Measurements from ENCODE around the gene ABCB11. TPM values are rescaled to one million over a fixed set of nuclear protein-coding genes. Genes with fewer than 3 reads are reported as not detected.

Gene ABCB11
- total RNA-seq, 1 donor from 2014 or later = 0.02 TPM

DNA sequence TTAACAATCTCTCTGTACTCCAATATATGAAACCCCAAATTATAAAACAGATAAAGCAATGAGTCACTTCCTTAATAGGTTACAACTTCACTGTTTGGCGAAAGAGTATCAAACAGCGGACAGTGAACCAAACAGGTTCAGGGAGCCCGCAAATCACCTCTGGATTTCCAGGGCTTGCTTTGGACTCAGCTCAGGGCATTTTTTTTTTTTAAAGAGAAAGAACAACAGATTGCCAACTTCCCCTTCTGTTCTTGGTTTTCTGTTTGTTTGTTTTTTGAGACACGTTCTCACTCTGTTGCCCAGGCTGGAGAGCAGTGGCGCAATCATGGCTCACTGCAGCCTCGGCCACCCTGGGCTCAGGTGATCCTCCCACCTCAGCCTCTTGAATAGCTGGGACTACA, 52.7 kb downstream of the ABCB11 start:
- Histone ChIP-seq H3K79me2 (ENCODE audit: insufficient read depth, low read length) (no peaks in the 10 kb centered on the region), H3K4me2 (ENCODE audit: low read length) (no peak overlapping the region), H3K4me3 (ENCODE audit: insufficient read depth, low read depth, low read length) (no peak overlapping the region), H4K20me1 (ENCODE audit: insufficient read depth, low read length) (no peaks in the 10 kb centered on the region), H3K4me1 (ENCODE audit: insufficient read depth, low read length) (no peaks in the 10 kb centered on the region), H3K9me3 (ENCODE audit: insufficient read depth, low read depth, low read length) (no peaks in the 10 kb centered on the region), H3K36me3 (ENCODE audit: insufficient read depth, low read length) (no peaks in the 10 kb centered on the region), H3K27me3 (ENCODE audit: insufficient read depth, low read length) (no peaks in the 10 kb centered on the region), H3K9ac (ENCODE audit: low read length) (no peak overlapping the region), H3K27ac (ENCODE audit: low read depth, low read length) (no peak overlapping the region), H2AFZ (ENCODE audit: low read depth, low read length) (no peak overlapping the region)
- DNase-seq (ENCODE audit: low read depth) = no peak
- no peak for TF ChIP-seq EZH2 (IDR thresholded peaks at IDR 0.05; ENCODE audit: insufficient read depth, low read length)
- TF ChIP-seq, protein P1, sequence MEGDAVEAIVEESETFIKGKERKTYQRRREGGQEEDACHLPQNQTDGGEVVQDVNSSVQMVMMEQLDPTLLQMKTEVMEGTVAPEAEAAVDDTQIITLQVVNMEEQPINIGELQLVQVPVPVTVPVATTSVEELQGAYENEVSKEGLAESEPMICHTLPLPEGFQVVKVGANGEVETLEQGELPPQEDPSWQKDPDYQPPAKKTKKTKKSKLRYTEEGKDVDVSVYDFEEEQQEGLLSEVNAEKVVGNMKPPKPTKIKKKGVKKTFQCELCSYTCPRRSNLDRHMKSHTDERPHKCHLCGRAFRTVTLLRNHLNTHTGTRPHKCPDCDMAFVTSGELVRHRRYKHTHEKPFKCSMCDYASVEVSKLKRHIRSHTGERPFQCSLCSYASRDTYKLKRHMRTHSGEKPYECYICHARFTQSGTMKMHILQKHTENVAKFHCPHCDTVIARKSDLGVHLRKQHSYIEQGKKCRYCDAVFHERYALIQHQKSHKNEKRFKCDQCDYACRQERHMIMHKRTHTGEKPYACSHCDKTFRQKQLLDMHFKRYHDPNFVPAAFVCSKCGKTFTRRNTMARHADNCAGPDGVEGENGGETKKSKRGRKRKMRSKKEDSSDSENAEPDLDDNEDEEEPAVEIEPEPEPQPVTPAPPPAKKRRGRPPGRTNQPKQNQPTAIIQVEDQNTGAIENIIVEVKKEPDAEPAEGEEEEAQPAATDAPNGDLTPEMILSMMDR (IDR thresholded peaks at IDR 0.05; ENCODE audit: insufficient read depth, low read depth, low read length) = no peak
- no peak overlapping the region for H3K27ac Mint-ChIP-seq (ENCODE audit: unreplicated experiment)
- no peaks in the 10 kb centered on the region for H3K9me3 Mint-ChIP-seq (ENCODE audit: unreplicated experiment)
- no peaks in the 10 kb centered on the region for H3K36me3 Mint-ChIP-seq (ENCODE audit: low read depth, unreplicated experiment)
- H3K27me3 Mint-ChIP-seq (ENCODE audit: low read depth, unreplicated experiment) = no peaks in the 10 kb centered on the region
- no peak for FAIRE-seq
- no peak overlapping the region for H3K4me3 Mint-ChIP-seq (ENCODE audit: unreplicated experiment)
- no peaks in the 10 kb centered on the region for H3K4me1 Mint-ChIP-seq (ENCODE audit: low read depth, unreplicated experiment)

- Histone ChIP-seq H3K27me3 (ENCODE audit: insufficient read depth, low read length) (no peaks in the 10 kb centered on the region), H3K4me1 (ENCODE audit: insufficient read depth, low read length) (no peaks in the 10 kb centered on the region), H3K9ac (ENCODE audit: low read length) (no peak overlapping the region), H2AFZ (ENCODE audit: low read depth, low read length) (no peak overlapping the region), H3K27ac (ENCODE audit: low read depth, low read length) (no peak overlapping the region), H4K20me1 (ENCODE audit: insufficient read depth, low read length) (no peaks in the 10 kb centered on the region), H3K4me3 (ENCODE audit: insufficient read depth, low read depth, low read length) (no peak overlapping the region), H3K4me2 (ENCODE audit: low read length) (no peak overlapping the region), H3K36me3 (ENCODE audit: insufficient read depth, low read length) (no peaks in the 10 kb centered on the region), H3K79me2 (ENCODE audit: insufficient read depth, low read length) (no peaks in the 10 kb centered on the region), H3K9me3 (ENCODE audit: insufficient read depth, low read depth, low read length) (no peaks in the 10 kb centered on the region)
- TF ChIP-seq EZH2 (IDR thresholded peaks at IDR 0.05; ENCODE audit: insufficient read depth, low read length) = no peak
- TF ChIP-seq, protein P1 (IDR thresholded peaks at IDR 0.05; ENCODE audit: insufficient read depth, low read depth, low read length) = no peak
- H3K36me3 Mint-ChIP-seq (ENCODE audit: low read depth, unreplicated experiment) = no peaks in the 10 kb centered on the region
- H3K27ac Mint-ChIP-seq (ENCODE audit: unreplicated experiment) = no peak overlapping the region
- no peaks in the 10 kb centered on the region for H3K9me3 Mint-ChIP-seq (ENCODE audit: unreplicated experiment)
- H3K4me1 Mint-ChIP-seq (ENCODE audit: low read depth, unreplicated experiment) = no peaks in the 10 kb centered on the region
- no peaks in the 10 kb centered on the region for H3K27me3 Mint-ChIP-seq (ENCODE audit: low read depth, unreplicated experiment)
- no peak overlapping the region for H3K4me3 Mint-ChIP-seq (ENCODE audit: unreplicated experiment)
- FAIRE-seq = no peak
- DNase-seq (ENCODE audit: low read depth) = no peak
These were observed 53.5 kb downstream of the ABCB11 start for GRCh38 chr2:168977608-168978007.

DNA sequence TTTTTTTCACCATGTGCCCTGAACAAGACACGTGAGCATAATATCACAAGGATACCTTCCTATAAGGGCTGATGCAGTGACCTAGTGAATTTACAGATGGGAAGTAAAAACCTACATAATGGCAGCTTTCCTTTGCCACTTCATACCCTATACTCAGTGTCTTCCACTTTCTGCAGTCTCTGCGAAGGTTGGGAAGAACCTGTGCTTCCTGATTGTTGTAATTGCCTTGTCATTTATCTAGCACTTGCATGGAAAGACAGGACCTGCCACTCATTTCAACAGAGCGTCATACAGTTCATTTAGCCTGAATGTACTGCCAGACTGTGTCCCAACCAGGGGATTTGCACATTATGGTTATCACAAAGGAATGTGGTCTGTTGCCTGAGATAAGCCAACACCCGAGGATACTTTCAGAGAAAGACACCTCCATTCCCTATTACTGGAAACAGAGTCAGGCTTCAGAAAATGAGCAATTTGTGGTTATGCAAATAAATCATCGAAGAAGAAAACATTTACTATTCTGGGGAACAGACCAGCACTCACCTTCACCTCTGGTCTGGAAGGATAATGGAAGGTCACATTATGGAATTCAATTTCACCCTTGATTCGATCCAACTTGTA, 55.0 kb downstream of the ABCB11 start:
- no peak overlapping the region for H3K4me3 ChIP-seq (ENCODE audit: insufficient read depth, low read depth, low read length)
- H3K27me3 Mint-ChIP-seq (ENCODE audit: low read depth, unreplicated experiment) = no peaks in the 10 kb centered on the region
- DNase-seq (ENCODE audit: low read depth) (no peak), FAIRE-seq (no peak)
- no peak overlapping the region for H3K27ac Mint-ChIP-seq (ENCODE audit: unreplicated experiment)
- no peaks in the 10 kb centered on the region for H3K4me1 Mint-ChIP-seq (ENCODE audit: low read depth, unreplicated experiment)
- no peaks in the 10 kb centered on the region for H3K9me3 Mint-ChIP-seq (ENCODE audit: unreplicated experiment)
- no peaks in the 10 kb centered on the region for H3K4me1 ChIP-seq (ENCODE audit: insufficient read depth, low read length)
- H3K4me2 ChIP-seq (ENCODE audit: low read length) = no peak overlapping the region
- H3K4me3 Mint-ChIP-seq (ENCODE audit: unreplicated experiment) = no peak overlapping the region
- H3K36me3 ChIP-seq (ENCODE audit: insufficient read depth, low read length) = no peaks in the 10 kb centered on the region
- no peaks in the 10 kb centered on the region for H3K27me3 ChIP-seq (ENCODE audit: insufficient read depth, low read length)
- peak overlapping the region; percentile 30 for H2AFZ ChIP-seq (ENCODE audit: low read depth, low read length)
- no peak overlapping the region for H3K9ac ChIP-seq (ENCODE audit: low read length)
- no peaks in the 10 kb centered on the region for H3K9me3 ChIP-seq (ENCODE audit: insufficient read depth, low read depth, low read length)
- no peaks in the 10 kb centered on the region for H3K36me3 Mint-ChIP-seq (ENCODE audit: low read depth, unreplicated experiment)
- H3K27ac ChIP-seq (ENCODE audit: low read depth, low read length) = no peak overlapping the region
- TF ChIP-seq, protein P1 (IDR thresholded peaks at IDR 0.05; ENCODE audit: insufficient read depth, low read depth, low read length) = no peak
- no peak for TF ChIP-seq EZH2 (IDR thresholded peaks at IDR 0.05; ENCODE audit: insufficient read depth, low read length)
- H4K20me1 ChIP-seq (ENCODE audit: insufficient read depth, low read length) = no peaks in the 10 kb centered on the region
- H3K79me2 ChIP-seq (ENCODE audit: insufficient read depth, low read length) = no peaks in the 10 kb centered on the region
